Endothelial cell of umbilical vein (primary cell): ENCODE results near the gene GPR148. TPM values are rescaled to one million over a fixed set of nuclear protein-coding genes. Genes with fewer than 3 reads are reported as not detected.

Experiments
- BruUV-seq: library from RNA; stranded (reverse); fragments of 400-500 nt; replicated peaks from 2 replicates; lab custom pipeline; 2021; lab: Mats Ljungman, UMichigan
- CTCF ChIA-PET: fragments of 300-600, 350-600 bp; sonication (Branson Sonifier 250); formaldehyde crosslinking; loops from one replicate; lab custom pipeline; 2021; ENCODE audit warnings: antibody characterized with exemption, inconsistent platforms; lab: Charles Lee
- POLR2A ChIA-PET: fragments of 300-600, 350-600 bp; sonication (Branson Sonifier 250); formaldehyde crosslinking; loops from one replicate; lab custom pipeline; 2021; ENCODE audit warnings: antibody characterized with exemption, inconsistent platforms; lab: Charles Lee
- DNase-seq: peaks from one replicate; pipeline ENCODE4 v3.0.0-alpha.2; 2011; ENCODE audit warnings: low read depth, low spot score
- FAIRE-seq: peaks from 2 replicates; lab custom pipeline; 2011; peaks lifted over from hg19 to GRCh38; lab: Jason Lieb, UNC
- H2AFZ ChIP-seq: 2 replicates; pipeline ENCODE4 v1.6.0; 2012; ENCODE audit warnings: low read depth, low read length, control low read depth, inconsistent platforms
- H3K27ac ChIP-seq: 2 replicates; pipeline ENCODE4 v1.5.1; 2011; ENCODE audit warnings: low read depth, mild to moderate bottlenecking, control low read depth, low read length, moderate library complexity; ENCODE audit not compliant: insufficient read depth
- H3K27me3 ChIP-seq, 2 experiments: 2 replicates each; pipeline versions ENCODE4 v1.6.0 to v1.6.1; 2011; ENCODE audit warnings: low read length in 2 of 2, mixed read lengths in 1 of 2; ENCODE audit not compliant: control insufficient read depth in 2 of 2, insufficient read depth in 2 of 2
- H3K36me3 ChIP-seq, 2 experiments: 2 replicates in 1 of 2; 3 replicates in 1 of 2; pipeline ENCODE4 v1.5.1; 2011; ENCODE audit warnings: low read length in 2 of 2, mild to moderate bottlenecking in 1 of 2, moderate library complexity in 1 of 2; ENCODE audit not compliant: control insufficient read depth in 2 of 2, insufficient read depth in 2 of 2; ENCODE audit errors: extremely low read depth in 1 of 2
- H3K4me1 ChIP-seq: 3 replicates; pipeline ENCODE4 v1.5.1; 2011; ENCODE audit warnings: mild to moderate bottlenecking, low read length; ENCODE audit not compliant: control insufficient read depth, insufficient read depth; ENCODE audit errors: extremely low read depth
- H3K4me2 ChIP-seq: 2 replicates; pipeline ENCODE4 v1.6.1; 2011; ENCODE audit warnings: low read length, control low read depth, mixed read lengths; ENCODE audit not compliant: insufficient read depth
- H3K4me3 ChIP-seq, 3 experiments: fragments of 200-600 bp in 1 of 3; sonication (generic), shearing (Covaris generic) in 1 of 3; replicated peaks in 1 of 3; 2 replicates each; pipeline ENCODE4 v1.5.1; 2011 to 2016; ENCODE audit warnings: control low read depth in 3 of 3, low read length in 3 of 3, mild to moderate bottlenecking in 2 of 3, inconsistent platforms in 1 of 3, low read depth in 1 of 3, moderate library complexity in 1 of 3; ENCODE audit not compliant: insufficient read depth in 1 of 3
- H3K79me2 ChIP-seq: 2 replicates; pipeline ENCODE4 v1.6.0; 2012; ENCODE audit warnings: low read length, inconsistent platforms; ENCODE audit not compliant: control insufficient read depth, insufficient read depth
- H3K9ac ChIP-seq: replicated peaks from 2 replicates; pipeline ENCODE3; 2011; ENCODE audit warnings: low read length, control low read depth; ENCODE audit not compliant: insufficient read depth; ENCODE audit errors: extremely low read depth
- H3K9me1 ChIP-seq: replicated peaks from 3 replicates; pipeline ENCODE4 v1.6.0; 2011; ENCODE audit warnings: mild to moderate bottlenecking, low read length; ENCODE audit not compliant: control insufficient read depth, insufficient read depth; ENCODE audit errors: extremely low read depth
- H3K9me3 ChIP-seq: replicated peaks from 2 replicates; pipeline ENCODE4 v1.5.1; 2012; ENCODE audit warnings: low read length, inconsistent platforms; ENCODE audit not compliant: control insufficient read depth, insufficient read depth
- H4K20me1 ChIP-seq: replicated peaks from 2 replicates; pipeline ENCODE3; 2011; ENCODE audit warnings: mild to moderate bottlenecking, low read length; ENCODE audit not compliant: control insufficient read depth, insufficient read depth; ENCODE audit errors: extremely low read depth
- EZH2 ChIP-seq: IDR thresholded peaks from 2 replicates; pipeline ENCODE4 v1.6.1; 2012; ENCODE audit warnings: borderline replicate concordance, low read depth, mild to moderate bottlenecking, moderate library complexity, low read length, inconsistent platforms; ENCODE audit not compliant: severe bottlenecking
- FOS ChIP-seq: IDR thresholded peaks from 2 replicates; pipeline ENCODE4 v1.6.1; 2011; ENCODE audit warnings: mild to moderate bottlenecking, low read length, moderate library complexity, borderline replicate concordance; ENCODE audit not compliant: insufficient read depth
- GATA2 ChIP-seq: IDR thresholded peaks from 2 replicates; pipeline ENCODE4 v1.7.0; 2011; ENCODE audit warnings: low read depth, mild to moderate bottlenecking, moderate library complexity, mixed read lengths, low read length; ENCODE audit not compliant: insufficient read length, insufficient read depth
- JUN ChIP-seq: IDR thresholded peaks from 2 replicates; pipeline ENCODE4 v1.6.1; 2011; ENCODE audit warnings: borderline replicate concordance, low read depth; ENCODE audit not compliant: insufficient read length, insufficient read depth
- MYC ChIP-seq: IDR thresholded peaks from one replicate; pipeline ENCODE4 v1.6.1; 2011; ENCODE audit warnings: mild to moderate bottlenecking, low read depth, low read length
- POLR2A ChIP-seq: IDR thresholded peaks from 2 replicates; pipeline ENCODE4 v1.6.1; 2012; ENCODE audit warnings: low read depth, mild to moderate bottlenecking, control low read depth, low read length
- POLR2AphosphoS5 ChIP-seq: IDR thresholded peaks from 2 replicates; pipeline ENCODE4 v1.6.1; 2012; ENCODE audit warnings: low read depth, mild to moderate bottlenecking, control low read depth, low read length, moderate library complexity; ENCODE audit not compliant: insufficient read depth
- dilution Hi-C: fragments of 300-500 bp; cut with MboI; formaldehyde crosslinking; loops from one replicate; pipeline ENCODE4 v1.15.0; 2019; ENCODE audit warnings: low sequenced_read_pairs; ENCODE audit not compliant: extremely low pct_ligation_motif_present
- intact Hi-C: fragments of 100-400 bp; cut with micrococcal nuclease; formaldehyde crosslinking; loops from one replicate; pipeline ENCODE4 v1.10.0; 2022
- polyA plus RNA-seq, 4 experiments: library from polyadenylated mRNA; depleted of rRNA in 3 of 4; stranded (reverse) in 3 of 4; unstranded in 1 of 4; fragments of >200 nt; gene quantifications; 2 replicates each; pipeline versions ENCODE4 v1.2.1 to v1.2.3, GENCODE V29; 2011 to 2012; ENCODE audit warnings: missing spikeins in 1 of 4
- total RNA-seq: library from RNA; stranded (reverse); gene quantifications from 2 replicates; pipeline ENCODE4 v1.2.3, GENCODE V29; 2021
- TF ChIP-seq, protein P1 (sequence below): IDR thresholded peaks from 2 replicates; pipeline ENCODE4 v1.6.1; 2011; ENCODE audit not compliant: insufficient read depth, insufficient read length
- TF ChIP-seq, protein P2 (sequence below), 2 donors: IDR thresholded peaks; 1 replicate in 1 of 2; 2 replicates in 1 of 2; pipeline ENCODE4 v1.5.1; 2011; ENCODE audit warnings: low read length in 2 of 2, mild to moderate bottlenecking in 2 of 2, moderate library complexity in 2 of 2, control low read depth in 1 of 2, inconsistent platforms in 1 of 2, low read depth in 1 of 2; ENCODE audit not compliant: insufficient read depth in 1 of 2; ENCODE audit errors: extremely low read depth in 1 of 2

GPR148 gene
- total and polyA plus RNA-seq, 2 donors (not counting 3 experiments of a cell fraction or from before 2014, with no cell fraction given), result not detected

DNA sequence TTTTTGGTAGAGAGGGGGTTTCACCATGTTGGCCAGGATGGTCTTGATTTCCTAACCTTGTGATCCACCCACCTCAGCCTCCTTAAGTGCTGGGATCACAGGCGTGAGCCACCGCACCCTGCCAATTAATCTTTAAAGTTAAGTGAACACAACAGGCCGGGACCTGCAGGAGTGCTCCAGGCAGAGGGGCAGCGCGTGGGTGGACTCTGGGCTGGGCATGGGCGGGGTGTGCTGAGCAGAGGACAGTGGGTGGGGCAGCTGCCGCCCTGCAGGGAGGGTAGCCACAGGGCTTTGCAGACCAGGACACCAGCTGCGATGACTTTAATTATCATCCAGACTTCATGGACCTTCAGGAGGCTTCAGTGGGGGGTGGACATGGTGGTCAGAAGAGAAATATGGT is 8.8 kb upstream of the GPR148 start:
- Histone ChIP-seq H3K79me2 (no peaks in the 10 kb centered on the region), H3K4me2 (no peak overlapping the region), H3K4me3 (no peak overlapping the region), H3K4me1 (no peaks in the 10 kb centered on the region), H3K9me3 (no peaks in the 10 kb centered on the region), H3K9me1 (no peaks in the 10 kb centered on the region), H3K36me3 (no peaks in the 10 kb centered on the region), H2AFZ (no peak overlapping the region), H4K20me1 (no peaks in the 10 kb centered on the region), H3K27ac (no peak overlapping the region), H3K27me3 (no peaks in the 10 kb centered on the region), H3K9ac (no peak overlapping the region)
- TF ChIP-seq, protein P1, sequence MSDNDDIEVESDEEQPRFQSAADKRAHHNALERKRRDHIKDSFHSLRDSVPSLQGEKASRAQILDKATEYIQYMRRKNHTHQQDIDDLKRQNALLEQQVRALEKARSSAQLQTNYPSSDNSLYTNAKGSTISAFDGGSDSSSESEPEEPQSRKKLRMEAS, result no peak
- TF ChIP-seq, protein P2, sequence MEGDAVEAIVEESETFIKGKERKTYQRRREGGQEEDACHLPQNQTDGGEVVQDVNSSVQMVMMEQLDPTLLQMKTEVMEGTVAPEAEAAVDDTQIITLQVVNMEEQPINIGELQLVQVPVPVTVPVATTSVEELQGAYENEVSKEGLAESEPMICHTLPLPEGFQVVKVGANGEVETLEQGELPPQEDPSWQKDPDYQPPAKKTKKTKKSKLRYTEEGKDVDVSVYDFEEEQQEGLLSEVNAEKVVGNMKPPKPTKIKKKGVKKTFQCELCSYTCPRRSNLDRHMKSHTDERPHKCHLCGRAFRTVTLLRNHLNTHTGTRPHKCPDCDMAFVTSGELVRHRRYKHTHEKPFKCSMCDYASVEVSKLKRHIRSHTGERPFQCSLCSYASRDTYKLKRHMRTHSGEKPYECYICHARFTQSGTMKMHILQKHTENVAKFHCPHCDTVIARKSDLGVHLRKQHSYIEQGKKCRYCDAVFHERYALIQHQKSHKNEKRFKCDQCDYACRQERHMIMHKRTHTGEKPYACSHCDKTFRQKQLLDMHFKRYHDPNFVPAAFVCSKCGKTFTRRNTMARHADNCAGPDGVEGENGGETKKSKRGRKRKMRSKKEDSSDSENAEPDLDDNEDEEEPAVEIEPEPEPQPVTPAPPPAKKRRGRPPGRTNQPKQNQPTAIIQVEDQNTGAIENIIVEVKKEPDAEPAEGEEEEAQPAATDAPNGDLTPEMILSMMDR (IDR thresholded peaks at IDR 0.05; ENCODE audit: extremely low read depth in 1 of 2, insufficient read depth in 1 of 2, low read depth in 1 of 2, low read length in 2 of 2), result no peak
- TF ChIP-seq FOS (no peak), POLR2AphosphoS5 (no peak), MYC (no peak), JUN (no peak), EZH2 (no peak), POLR2A (no peak), GATA2 (no peak)
- ChIA-PET POLR2A (no interaction called here), CTCF (no interaction called here)
- FAIRE-seq (no peak), DNase-seq (no peak)
- dilution Hi-C loops, result no loop called here
- BruUV-seq, result no TSS peak
- intact Hi-C loops, result loop anchor here (10.0 kb wide), 1 partner anchor 365 kb away; the partner anchor contains the start of gene PTPN18
